WI38 (cell line): ENCODE measurements around the gene BAX.
A peak's percentile ranks its signal among the peaks of the same experiment; 100 is the strongest.

Source experiments
- H3K4me3 ChIP-seq: 2 replicates; pipeline ENCODE4 v1.5.1; 2011; ENCODE audit warnings: low read depth, mild to moderate bottlenecking, control low read depth, low read length
- CTCF ChIP-seq: IDR thresholded peaks from 2 replicates; pipeline ENCODE4 v1.5.1; 2012; ENCODE audit warnings: low read depth, mild to moderate bottlenecking, control low read depth, low read length

Gene BAX

DNA sequence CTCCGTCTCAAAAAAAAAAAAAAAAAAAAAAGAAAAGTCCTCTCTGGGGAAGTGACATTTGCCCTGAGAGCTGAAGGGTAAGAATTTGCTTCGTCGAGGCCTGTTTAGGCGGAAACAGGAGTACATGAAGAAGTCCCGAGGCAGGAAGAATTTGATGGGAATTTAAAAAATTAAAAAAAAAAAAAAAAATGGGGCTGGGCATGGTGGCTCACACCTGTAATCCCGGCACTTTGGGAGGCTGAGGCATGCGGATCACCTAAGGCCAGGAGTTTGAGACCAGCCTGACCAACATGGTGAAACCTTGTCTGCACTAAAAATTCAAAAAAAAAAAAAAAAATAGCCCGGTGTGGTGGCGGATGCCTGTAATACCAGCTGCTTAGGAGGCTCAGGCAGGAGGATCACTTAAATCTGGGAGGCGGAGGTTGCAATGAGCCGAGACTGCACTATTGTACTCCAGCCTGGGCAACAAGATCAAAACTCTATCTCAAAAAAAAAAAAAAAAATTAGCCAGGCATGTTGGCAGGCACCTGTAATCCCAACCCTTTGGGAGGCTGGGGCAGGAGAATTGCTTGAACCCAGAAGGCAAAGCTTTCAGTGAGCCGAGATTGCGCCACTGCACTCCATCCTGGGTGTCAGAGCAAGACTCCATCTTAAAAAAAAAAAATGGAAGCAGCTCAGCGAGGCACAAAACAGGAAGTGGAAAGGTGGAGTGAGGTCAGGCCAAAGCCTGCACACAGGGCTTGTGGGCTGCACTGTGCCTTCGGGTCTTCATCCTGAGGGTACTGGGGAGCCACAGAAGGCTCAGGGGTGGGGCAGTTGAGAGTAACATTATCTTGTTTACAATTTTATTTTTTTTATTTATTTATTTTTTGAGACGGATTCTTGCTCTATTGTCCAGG lies 4.9 kb downstream of the BAX start:
- no peak for TF ChIP-seq CTCF

GRCh38 chr19:48961051-48961649 lies 6.5 kb downstream of the BAX start:
- TF ChIP-seq CTCF: no peak
- H3K4me3 ChIP-seq: no peak overlapping the region

More for the DNA sequence above, 4.9 kb downstream of the BAX start:
- H3K4me3 ChIP-seq: no peak overlapping the region

DNA sequence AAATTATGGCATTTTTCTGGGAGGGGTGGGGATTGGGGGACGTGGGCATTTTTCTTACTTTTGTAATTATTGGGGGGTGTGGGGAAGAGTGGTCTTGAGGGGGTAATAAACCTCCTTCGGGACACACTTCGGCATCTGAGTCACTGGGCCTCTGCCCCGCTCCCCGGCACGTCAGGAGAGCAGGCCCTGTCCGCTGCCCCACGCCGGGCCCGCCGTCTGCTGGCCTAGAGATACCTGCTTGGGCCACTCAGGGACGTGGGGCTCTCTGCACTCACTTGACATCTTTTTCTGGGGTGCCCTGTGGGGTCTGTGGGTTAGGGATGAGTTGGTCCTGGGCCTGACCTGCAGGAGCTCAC lies 7.0 kb downstream of the BAX start:
- H3K4me3 ChIP-seq: no peak overlapping the region
- TF ChIP-seq CTCF: no peak

GRCh38 chr19:48962029-48962848 lies 7.6 kb downstream of the BAX start:
- H3K4me3 ChIP-seq: no peak overlapping the region
- no peak for TF ChIP-seq CTCF

DNA sequence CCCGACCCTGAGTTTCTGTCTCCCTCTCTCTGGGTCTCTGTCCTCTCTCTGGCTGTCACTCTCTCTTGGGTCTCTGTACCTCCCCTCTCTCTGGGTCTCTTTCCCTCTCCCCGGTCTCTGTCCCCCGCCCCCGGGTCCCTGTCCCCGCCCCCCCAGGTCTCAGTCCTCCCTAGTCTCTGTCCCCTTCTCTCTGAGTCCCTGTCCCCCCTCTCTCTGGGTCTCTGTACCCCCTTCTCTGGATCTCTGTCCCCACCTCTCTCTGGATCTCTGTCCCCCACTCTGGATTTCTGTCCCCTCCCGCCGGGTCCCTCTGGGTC lies 8.1 kb downstream of the BAX start:
- no peak overlapping the region for H3K4me3 ChIP-seq
- no peak for TF ChIP-seq CTCF

GRCh38 chr19:48963371-48964204 lies 8.9 kb downstream of the BAX start:
- TF ChIP-seq CTCF: no peak
- H3K4me3 ChIP-seq: 0 out of 2 replicates have a peak overlapping the region, but pooled peaks have one; percentile 2
